Fibroblast of peridontal ligament (primary cell): ENCODE data around the gene RHCE.
A peak's percentile ranks its signal among the peaks of the same experiment; 100 is the strongest.
"Not testable (repeated sequence)": the region's sequence is repeated elsewhere in the genome, so short reads cannot be mapped to it uniquely, and the experiment has no call there.

ENCODE experiments used
- DNase-seq: peaks from one replicate; pipeline ENCODE4 v3.0.0-alpha.2; 2010; ENCODE audit errors: extremely low read depth

The RHCE gene

GRCh38 chr1:25347556-25347955, 73.1 kb downstream of the RHCE start:
- DNase-seq = peak; percentile 54

GRCh38 chr1:25343872-25344271, 76.8 kb downstream of the RHCE start:
- peak; percentile 96 for DNase-seq

- no peak for DNase-seq
These were observed 77.8 kb downstream of the RHCE start for GRCh38 chr1:25342846-25343245.

GRCh38 chr1:25341746-25342145, 78.9 kb downstream of the RHCE start:
- DNase-seq = no peak

GRCh38 chr1:25338986-25339385, 81.6 kb downstream of the RHCE start:
- DNase-seq = no peak

GRCh38 chr1:25338188-25338981, 82.2 kb downstream of the RHCE start, which contains the start of gene TMEM50A:
Gene TMEM50A (plus strand): TSS chr1:25338334. CDS start chr1:25340487, 2,153 bp downstream.
- DNase-seq = peak; percentile 74

- DNase-seq = not testable (repeated sequence)
These were observed 83.0 kb downstream of the RHCE start for GRCh38 chr1:25337483-25338187.

- not testable (repeated sequence) for DNase-seq
These were observed 83.7 kb downstream of the RHCE start for GRCh38 chr1:25336922-25337354.

GRCh38 chr1:25329950-25330349, 90.7 kb downstream of the RHCE start:
- DNase-seq = peak; percentile 35

- DNase-seq = not testable (repeated sequence)
These were observed 91.3 kb downstream of the RHCE start for GRCh38 chr1:25329336-25329735.

- not testable (repeated sequence) for DNase-seq
These were observed 91.8 kb downstream of the RHCE start for GRCh38 chr1:25328791-25329185.

- DNase-seq = not testable (repeated sequence)
These were observed 92.5 kb downstream of the RHCE start for GRCh38 chr1:25327864-25328790.

- not testable (repeated sequence) for DNase-seq
These were observed 96.2 kb downstream of the RHCE start for GRCh38 chr1:25324407-25324806.

- not testable (repeated sequence) for DNase-seq
These were observed 98.5 kb downstream of the RHCE start for GRCh38 chr1:25322127-25322526.

GRCh38 chr1:25320314-25320938, 100.2 kb downstream of the RHCE start:
- peak; percentile 90 for DNase-seq

- not testable (repeated sequence) for DNase-seq
These were observed 107.7 kb downstream of the RHCE start for GRCh38 chr1:25312806-25313470.
